T-helper 1 cell treated with Interleukin-12 subunit alpha and Interleukin-12 subunit beta and Interleukin-4 antibody, amounts not matched to agents 30 μg/mL and 1 μg/mL, for 36 hours (primary cell): ENCODE measurements around the gene SPO11.

Experiments
- H3K27ac Mint-ChIP-seq: one replicate; pipeline ENCODE4 v1.8.0; 2021; ENCODE audit warnings: mild to moderate bottlenecking, mixed read lengths
- H3K27me3 Mint-ChIP-seq: one replicate; pipeline ENCODE4 v1.8.0; 2021; ENCODE audit warnings: low read depth, mixed read lengths
- H3K36me3 Mint-ChIP-seq: one replicate; pipeline ENCODE4 v1.8.0; 2021; ENCODE audit warnings: low read depth, mixed read lengths
- H3K4me1 Mint-ChIP-seq: one replicate; pipeline ENCODE4 v1.8.0; 2021; ENCODE audit warnings: low read depth, mixed read lengths
- H3K4me3 Mint-ChIP-seq: one replicate; pipeline ENCODE4 v1.8.0; 2021; ENCODE audit warnings: mild to moderate bottlenecking, moderate library complexity, mixed read lengths
- H3K9me3 Mint-ChIP-seq: one replicate; pipeline ENCODE4 v1.8.0; 2021; ENCODE audit warnings: mixed read lengths

SPO11 gene

GRCh38 chr20:57329608-57330221, at the start of gene SPO11:
Gene SPO11 (plus strand): TSS chr20:57329803. CDS start chr20:57329868, 65 bp downstream.
- H3K4me3 Mint-ChIP-seq, result no peak within 1 kb of the TSS
- H3K4me1 Mint-ChIP-seq, result no peaks in the 10 kb centered on the region
- no peak within 1 kb of the TSS for H3K27ac Mint-ChIP-seq
- no peaks in the 10 kb centered on the region for H3K9me3 Mint-ChIP-seq
- H3K27me3 Mint-ChIP-seq, result peaks cover 54% of the 10 kb centered on the region
- no peaks in the 10 kb centered on the region for H3K36me3 Mint-ChIP-seq

- Mint-ChIP-seq H3K4me3 (no peak overlapping the region), H3K27ac (no peak overlapping the region), H3K4me1 (no peaks in the 10 kb centered on the region), H3K36me3 (no peaks in the 10 kb centered on the region), H3K9me3 (no peaks in the 10 kb centered on the region), H3K27me3 (peaks cover 21% of the 10 kb centered on the region)
Observed at GRCh38 chr20:57280221-57280620, 49.4 kb upstream of the SPO11 start.

DNA sequence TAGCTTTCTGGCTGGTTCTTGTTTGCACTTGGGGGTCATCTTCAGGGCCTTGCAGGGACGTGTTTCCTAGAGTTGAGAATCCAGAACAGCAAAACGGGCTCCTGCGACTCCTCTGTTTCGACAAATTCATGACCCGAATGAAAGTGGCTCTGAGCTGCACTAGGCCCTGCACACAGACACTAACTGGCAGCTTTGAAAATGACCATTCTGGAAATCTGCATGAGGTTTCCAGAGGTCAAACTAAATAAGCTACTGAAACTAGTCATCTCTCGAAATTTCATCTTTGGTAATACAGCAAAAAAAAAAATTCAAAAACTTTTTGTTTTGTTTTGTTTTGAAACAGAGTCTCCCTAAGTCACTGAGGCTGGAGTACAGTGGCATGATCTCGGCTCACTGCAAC, 47.7 kb upstream of the SPO11 start:
- Mint-ChIP-seq H3K4me3 (no peak overlapping the region), H3K9me3 (no peaks in the 10 kb centered on the region), H3K27me3 (peaks cover 30% of the 10 kb centered on the region), H3K4me1 (no peaks in the 10 kb centered on the region), H3K36me3 (no peaks in the 10 kb centered on the region), H3K27ac (no peak overlapping the region)

DNA sequence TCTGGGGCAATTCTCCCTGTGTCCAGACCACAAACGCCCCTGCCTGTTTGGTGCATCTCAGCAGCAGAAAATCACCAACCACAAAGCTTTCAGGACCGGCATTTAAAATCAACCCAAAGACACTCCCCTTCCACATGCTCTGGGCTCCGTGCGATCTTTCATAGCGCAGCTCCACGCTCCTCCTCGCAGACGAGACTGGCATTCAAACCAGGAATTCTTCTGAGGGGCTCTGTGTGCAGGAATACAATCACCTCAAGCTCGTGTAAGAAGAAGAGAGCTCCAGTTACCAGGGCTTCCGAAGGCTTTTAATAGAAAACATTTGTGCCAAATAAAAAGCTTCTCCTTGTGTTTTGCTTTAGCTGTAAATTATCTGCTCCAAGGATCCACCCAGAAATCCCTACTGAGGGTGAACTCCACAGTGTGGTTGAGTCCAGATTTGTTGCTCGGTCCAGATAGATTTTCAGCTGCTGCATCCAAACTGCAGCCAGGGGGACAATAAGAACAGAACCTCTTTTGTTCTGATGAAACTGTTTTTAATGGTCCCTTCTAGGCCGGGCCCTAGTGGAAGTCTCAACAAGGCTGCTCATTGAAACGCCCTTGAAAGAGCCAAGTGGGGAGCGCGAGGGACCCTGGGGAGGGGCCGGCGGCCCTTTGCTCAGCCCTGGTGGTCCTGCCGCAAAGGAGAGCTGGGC, 46.8 kb upstream of the SPO11 start:
- Mint-ChIP-seq H3K36me3 (no peaks in the 10 kb centered on the region), H3K9me3 (no peaks in the 10 kb centered on the region), H3K27me3 (peaks cover 39% of the 10 kb centered on the region), H3K4me1 (no peaks in the 10 kb centered on the region), H3K4me3 (no peak overlapping the region), H3K27ac (no peak overlapping the region)

DNA sequence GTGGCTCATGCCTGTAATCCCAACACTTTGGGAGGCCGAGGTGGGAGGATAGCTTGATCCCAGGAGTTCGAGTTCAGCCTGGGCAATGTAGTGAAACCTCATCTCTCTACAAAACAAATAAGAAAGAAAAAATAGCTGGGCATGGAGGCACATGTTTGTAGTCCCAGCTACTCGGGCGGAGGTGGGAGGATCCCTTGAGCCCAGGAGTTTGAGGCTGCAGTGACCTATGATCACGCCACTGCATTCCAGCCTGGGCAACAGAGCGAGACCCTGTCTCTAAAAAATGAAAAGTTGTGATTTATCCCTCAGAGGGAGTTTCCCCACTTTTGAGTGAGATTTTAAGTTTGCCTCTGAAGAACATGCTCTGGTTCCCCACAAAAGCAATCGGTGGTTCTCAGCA, 45.7 kb upstream of the SPO11 start:
- no peaks in the 10 kb centered on the region for H3K36me3 Mint-ChIP-seq
- H3K27ac Mint-ChIP-seq, result no peak overlapping the region
- no peak overlapping the region for H3K4me3 Mint-ChIP-seq
- no peaks in the 10 kb centered on the region for H3K4me1 Mint-ChIP-seq
- no peaks in the 10 kb centered on the region for H3K9me3 Mint-ChIP-seq
- H3K27me3 Mint-ChIP-seq, result peaks cover 44% of the 10 kb centered on the region

DNA sequence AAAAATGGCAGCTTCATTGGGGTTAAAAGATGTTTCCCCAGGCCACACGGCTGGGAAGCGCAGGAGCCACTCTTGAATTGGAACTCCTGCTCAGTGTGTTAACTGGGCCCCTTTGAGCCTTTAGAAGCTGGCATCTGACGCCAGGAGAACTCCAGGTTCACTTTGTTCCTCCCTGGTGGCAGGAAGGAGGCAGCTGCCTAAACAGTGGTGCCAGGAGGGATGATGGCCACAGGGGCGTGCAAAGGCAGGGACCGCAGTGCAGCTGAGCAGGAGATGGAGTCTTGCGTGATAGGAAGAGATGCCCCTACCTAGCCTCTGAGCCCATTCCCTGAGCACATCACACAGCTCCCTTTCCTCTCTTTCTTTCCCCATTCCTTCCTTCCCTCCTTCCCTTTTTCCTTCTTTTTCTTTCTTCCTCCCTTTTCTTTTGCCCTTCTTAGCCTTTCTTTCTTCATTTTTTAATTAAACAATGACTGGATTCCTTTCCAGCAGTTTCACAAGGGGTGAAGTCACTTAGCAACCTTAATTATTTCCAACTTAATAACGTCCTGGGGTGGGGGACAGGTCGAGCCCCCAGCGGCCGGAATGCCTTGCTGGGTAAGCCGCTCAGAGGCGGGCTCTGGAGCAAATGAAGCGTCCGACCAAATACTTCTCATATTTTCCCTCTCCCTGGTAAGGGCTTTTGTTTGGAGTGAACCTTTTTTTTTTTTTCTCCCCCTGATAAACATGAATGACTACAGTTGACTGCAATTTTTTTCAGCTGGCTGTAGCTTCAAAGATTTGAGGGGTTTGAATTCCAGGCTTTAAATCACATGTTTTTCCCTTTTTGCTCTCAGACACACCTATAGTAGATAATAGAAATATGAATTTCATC, 42.4 kb upstream of the SPO11 start:
- Mint-ChIP-seq H3K27me3 (peaks cover 47% of the 10 kb centered on the region), H3K4me3 (no peak overlapping the region), H3K27ac (no peak overlapping the region), H3K36me3 (no peaks in the 10 kb centered on the region), H3K9me3 (no peaks in the 10 kb centered on the region), H3K4me1 (no peaks in the 10 kb centered on the region)

DNA sequence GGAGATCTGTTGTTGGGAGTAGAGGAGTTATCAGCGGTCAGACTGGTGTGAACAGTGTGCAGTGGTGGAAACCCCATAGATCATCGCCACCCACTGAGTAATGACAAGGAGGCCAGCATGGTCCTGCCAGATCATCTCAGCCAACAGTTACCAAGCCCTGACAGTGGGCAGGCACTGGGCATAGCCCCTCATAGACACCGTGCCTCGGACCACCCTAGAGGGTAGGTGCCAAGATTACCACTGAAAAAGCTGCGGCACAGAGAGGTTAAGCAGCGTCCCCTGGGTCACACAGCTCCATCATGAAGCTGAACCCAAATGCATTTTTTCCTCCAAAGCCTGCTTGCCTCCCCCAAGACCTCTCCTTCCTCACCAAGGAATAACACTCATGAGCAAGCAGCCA, 41.7 kb upstream of the SPO11 start:
- Mint-ChIP-seq H3K36me3 (no peaks in the 10 kb centered on the region), H3K4me3 (no peak overlapping the region), H3K27me3 (peaks cover 43% of the 10 kb centered on the region), H3K9me3 (no peaks in the 10 kb centered on the region), H3K27ac (no peak overlapping the region), H3K4me1 (no peaks in the 10 kb centered on the region)

- no peak overlapping the region for H3K4me3 Mint-ChIP-seq
- no peaks in the 10 kb centered on the region for H3K36me3 Mint-ChIP-seq
- peaks cover 42% of the 10 kb centered on the region for H3K27me3 Mint-ChIP-seq
- no peak overlapping the region for H3K27ac Mint-ChIP-seq
- H3K9me3 Mint-ChIP-seq, result no peaks in the 10 kb centered on the region
- no peaks in the 10 kb centered on the region for H3K4me1 Mint-ChIP-seq
Observed at GRCh38 chr20:57288651-57289277, 40.8 kb upstream of the SPO11 start.

- peaks cover 41% of the 10 kb centered on the region for H3K27me3 Mint-ChIP-seq
- H3K4me1 Mint-ChIP-seq, result no peaks in the 10 kb centered on the region
Observed at GRCh38 chr20:57289391-57290177, 40.0 kb upstream of the SPO11 start.

DNA sequence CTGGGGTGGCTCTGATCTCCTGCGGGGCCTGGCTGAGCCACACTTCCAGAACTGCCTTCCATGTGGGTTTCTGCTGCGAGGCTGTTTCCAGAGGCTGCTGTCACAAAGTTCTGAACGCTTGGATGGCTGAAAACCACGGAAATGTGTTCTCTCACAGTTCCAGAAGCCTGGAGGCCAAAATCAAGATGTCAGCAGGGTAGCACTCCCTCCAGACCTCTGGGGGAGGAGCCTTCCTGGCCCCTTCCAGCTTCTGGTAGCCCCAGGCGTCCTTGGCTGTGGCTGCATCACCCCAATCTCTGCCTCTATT, 39.5 kb upstream of the SPO11 start:
- Mint-ChIP-seq H3K4me3 (no peak overlapping the region), H3K9me3 (no peaks in the 10 kb centered on the region), H3K27ac (no peak overlapping the region), H3K27me3 (peaks cover 41% of the 10 kb centered on the region), H3K4me1 (no peaks in the 10 kb centered on the region), H3K36me3 (no peaks in the 10 kb centered on the region)

More at GRCh38 chr20:57289391-57290177, 40.0 kb upstream of the SPO11 start:
- Mint-ChIP-seq H3K36me3 (no peaks in the 10 kb centered on the region), H3K9me3 (no peaks in the 10 kb centered on the region), H3K27ac (no peak overlapping the region), H3K4me3 (no peak overlapping the region)

DNA sequence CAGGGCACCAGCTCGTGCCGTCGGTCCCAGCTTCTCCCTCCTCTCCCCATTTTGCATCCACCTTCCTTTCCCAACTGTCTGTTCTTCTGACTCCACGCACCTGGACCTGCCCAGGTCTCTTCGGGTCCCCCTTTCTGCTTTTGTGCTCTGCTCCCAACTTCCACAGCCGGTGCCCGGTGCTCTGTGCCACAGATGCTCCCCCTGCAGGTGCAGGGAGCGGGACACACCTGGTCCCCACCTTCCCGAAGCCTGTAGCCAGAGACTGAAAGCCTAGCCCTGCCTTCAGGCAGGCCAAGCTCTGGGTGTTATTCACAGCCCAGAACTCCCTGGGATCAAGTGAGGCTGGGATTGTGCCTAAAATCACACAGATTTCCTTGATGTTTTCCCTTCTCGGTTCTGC, 38.6 kb upstream of the SPO11 start:
- Mint-ChIP-seq H3K4me3 (no peak overlapping the region), H3K4me1 (no peaks in the 10 kb centered on the region), H3K27me3 (peaks cover 38% of the 10 kb centered on the region), H3K9me3 (no peaks in the 10 kb centered on the region), H3K36me3 (no peaks in the 10 kb centered on the region), H3K27ac (no peak overlapping the region)

DNA sequence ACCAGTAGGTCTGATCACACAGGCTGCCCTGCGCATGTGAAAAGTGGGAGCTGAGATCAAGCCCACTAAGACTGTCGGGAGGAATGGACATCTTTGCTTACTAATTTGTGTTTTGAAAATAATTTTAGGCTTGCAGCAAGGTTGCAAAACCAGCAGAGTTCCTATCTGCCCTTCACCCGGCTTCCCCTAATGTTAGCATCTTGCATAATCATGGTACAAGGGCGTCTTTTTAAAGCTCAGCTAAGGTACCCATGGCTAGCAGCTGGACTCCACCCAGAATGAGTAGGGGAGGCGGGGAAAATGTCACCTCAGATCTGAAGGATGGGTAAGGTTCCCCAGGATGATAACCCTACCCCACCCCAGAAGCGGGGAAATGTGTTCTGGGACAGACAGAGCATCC, 37.9 kb upstream of the SPO11 start:
- no peak overlapping the region for H3K27ac Mint-ChIP-seq
- no peaks in the 10 kb centered on the region for H3K4me1 Mint-ChIP-seq
- H3K4me3 Mint-ChIP-seq, result no peak overlapping the region
- no peaks in the 10 kb centered on the region for H3K36me3 Mint-ChIP-seq
- H3K9me3 Mint-ChIP-seq, result no peaks in the 10 kb centered on the region
- H3K27me3 Mint-ChIP-seq, result peaks cover 33% of the 10 kb centered on the region

- H3K36me3 Mint-ChIP-seq, result no peaks in the 10 kb centered on the region
- H3K9me3 Mint-ChIP-seq, result no peaks in the 10 kb centered on the region
- no peaks in the 10 kb centered on the region for H3K4me1 Mint-ChIP-seq
- no peak overlapping the region for H3K4me3 Mint-ChIP-seq
- peaks cover 25% of the 10 kb centered on the region for H3K27me3 Mint-ChIP-seq
- no peak overlapping the region for H3K27ac Mint-ChIP-seq
Observed at GRCh38 chr20:57292611-57293010, 37.0 kb upstream of the SPO11 start.

- Mint-ChIP-seq H3K9me3 (no peaks in the 10 kb centered on the region), H3K27me3 (peaks cover 21% of the 10 kb centered on the region), H3K4me1 (no peaks in the 10 kb centered on the region), H3K27ac (no peak overlapping the region), H3K36me3 (no peaks in the 10 kb centered on the region), H3K4me3 (no peak overlapping the region)
Observed at GRCh38 chr20:57293995-57294394, 35.6 kb upstream of the SPO11 start.
